Measurements from ENCODE around the gene KLF17.

KLF17 gene

GRCh38 chr1:44108241-44108640 lies 10.4 kb upstream of the KLF17 start:
- Histone ChIP-seq H3K79me2 (ENCODE audit: control insufficient read depth, low read length) (no peaks in the 10 kb centered on the region), H3K4me3 (ENCODE audit: low read length) (no peak overlapping the region), H3K27ac (ENCODE audit: low read depth, low read length) (no peak overlapping the region), H4K20me1 (ENCODE audit: control insufficient read depth, insufficient read depth, low read depth, low read length) (no peaks in the 10 kb centered on the region), H3K4me2 (ENCODE audit: low read length) (no peak overlapping the region), H3F3A (ENCODE audit: control insufficient read depth, insufficient read depth) (no peaks in the 10 kb centered on the region), H3K9me3 (ENCODE audit: control insufficient read depth, insufficient read depth, low read length) (no peaks in the 10 kb centered on the region), H3K9me2 (replicated peaks; ENCODE audit: control insufficient read depth, low read length) (no peaks in the 10 kb centered on the region), H3K4me1 (ENCODE audit: control insufficient read depth, low read length) (no peaks in the 10 kb centered on the region), H3K36me3 (ENCODE audit: control insufficient read depth, low read length) (no peaks in the 10 kb centered on the region), H3K27me3 (ENCODE audit: control insufficient read depth, low read length) (peaks cover 3% of the 10 kb centered on the region; the same call in 1 of the 2 replicates)
- TF ChIP-seq EZH2phosphoT487 (IDR thresholded peaks at IDR 0.05; ENCODE audit: borderline replicate concordance, low read length), result no peak
- TF ChIP-seq CTCF (IDR thresholded peaks at IDR 0.05; ENCODE audit: low read depth, low read length, poor library complexity, severe bottlenecking), result no peak

- H3K79me2 ChIP-seq (ENCODE audit: control insufficient read depth, low read length), result no peaks in the 10 kb centered on the region
- no peaks in the 10 kb centered on the region for H3K36me3 ChIP-seq (ENCODE audit: control insufficient read depth, low read length)
- no peaks in the 10 kb centered on the region for H3K9me3 ChIP-seq (ENCODE audit: control insufficient read depth, insufficient read depth, low read length)
- H3K4me2 ChIP-seq (ENCODE audit: low read length), result no peak overlapping the region
- H3K9me2 ChIP-seq (replicated peaks; ENCODE audit: control insufficient read depth, low read length), result no peaks in the 10 kb centered on the region
- H4K20me1 ChIP-seq (ENCODE audit: control insufficient read depth, insufficient read depth, low read depth, low read length), result no peaks in the 10 kb centered on the region
- TF ChIP-seq CTCF (IDR thresholded peaks at IDR 0.05; ENCODE audit: low read depth, low read length, poor library complexity, severe bottlenecking), result no peak
- no peak for TF ChIP-seq EZH2phosphoT487 (IDR thresholded peaks at IDR 0.05; ENCODE audit: borderline replicate concordance, low read length)
- H3K4me1 ChIP-seq (ENCODE audit: control insufficient read depth, low read length), result no peaks in the 10 kb centered on the region
- no peak overlapping the region for H3K27ac ChIP-seq (ENCODE audit: low read depth, low read length)
- H3K27me3 ChIP-seq (ENCODE audit: control insufficient read depth, low read length), result peaks cover 8% of the 10 kb centered on the region
- H3F3A ChIP-seq (ENCODE audit: control insufficient read depth, insufficient read depth), result no peaks in the 10 kb centered on the region
- H3K4me3 ChIP-seq (ENCODE audit: low read length), result no peak overlapping the region
Measured at GRCh38 chr1:44108971-44109370, 9.7 kb upstream of the KLF17 start.

- H3K4me1 ChIP-seq (ENCODE audit: control insufficient read depth, low read length), result no peaks in the 10 kb centered on the region
- H4K20me1 ChIP-seq (ENCODE audit: control insufficient read depth, insufficient read depth, low read depth, low read length), result no peaks in the 10 kb centered on the region
- no peaks in the 10 kb centered on the region for H3K9me3 ChIP-seq (ENCODE audit: control insufficient read depth, insufficient read depth, low read length)
- no peaks in the 10 kb centered on the region for H3F3A ChIP-seq (ENCODE audit: control insufficient read depth, insufficient read depth)
- H3K4me2 ChIP-seq (ENCODE audit: low read length), result no peak overlapping the region
- no peaks in the 10 kb centered on the region for H3K36me3 ChIP-seq (ENCODE audit: control insufficient read depth, low read length)
- H3K79me2 ChIP-seq (ENCODE audit: control insufficient read depth, low read length), result no peaks in the 10 kb centered on the region
- H3K4me3 ChIP-seq (ENCODE audit: low read length), result no peak overlapping the region
- peaks cover 12% of the 10 kb centered on the region for H3K27me3 ChIP-seq (ENCODE audit: control insufficient read depth, low read length)
- no peaks in the 10 kb centered on the region for H3K9me2 ChIP-seq (replicated peaks; ENCODE audit: control insufficient read depth, low read length)
- no peak for TF ChIP-seq EZH2phosphoT487 (IDR thresholded peaks at IDR 0.05; ENCODE audit: borderline replicate concordance, low read length)
- no peak for TF ChIP-seq CTCF (IDR thresholded peaks at IDR 0.05; ENCODE audit: low read depth, low read length, poor library complexity, severe bottlenecking)
- no peak overlapping the region for H3K27ac ChIP-seq (ENCODE audit: low read depth, low read length)
Measured at GRCh38 chr1:44110916-44111315, 7.7 kb upstream of the KLF17 start.

- Histone ChIP-seq H3K27me3 (ENCODE audit: control insufficient read depth, low read length) (peaks cover 12% of the 10 kb centered on the region), H3K9me2 (replicated peaks; ENCODE audit: control insufficient read depth, low read length) (no peaks in the 10 kb centered on the region), H3K36me3 (ENCODE audit: control insufficient read depth, low read length) (no peaks in the 10 kb centered on the region), H3F3A (ENCODE audit: control insufficient read depth, insufficient read depth) (no peaks in the 10 kb centered on the region), H3K4me2 (ENCODE audit: low read length) (no peak overlapping the region), H3K9me3 (ENCODE audit: control insufficient read depth, insufficient read depth, low read length) (no peaks in the 10 kb centered on the region), H3K27ac (ENCODE audit: low read depth, low read length) (no peak overlapping the region), H4K20me1 (ENCODE audit: control insufficient read depth, insufficient read depth, low read depth, low read length) (no peaks in the 10 kb centered on the region), H3K4me1 (ENCODE audit: control insufficient read depth, low read length) (no peaks in the 10 kb centered on the region), H3K79me2 (ENCODE audit: control insufficient read depth, low read length) (no peaks in the 10 kb centered on the region), H3K4me3 (ENCODE audit: low read length) (no peak overlapping the region)
- TF ChIP-seq CTCF (IDR thresholded peaks at IDR 0.05; ENCODE audit: low read depth, low read length, poor library complexity, severe bottlenecking) (no peak), EZH2phosphoT487 (IDR thresholded peaks at IDR 0.05; ENCODE audit: borderline replicate concordance, low read length) (no peak)
Measured at GRCh38 chr1:44111861-44112260, 6.8 kb upstream of the KLF17 start.
